Neural crest cell (in vitro differentiated cells): ENCODE measurements around the gene ROBO3. TPM values are rescaled to one million over a fixed set of nuclear protein-coding genes. Genes with fewer than 3 reads are reported as not detected.

Experiments used
- DNase-seq: peaks from one replicate; pipeline ENCODE4 v3.0.0; 2021; ENCODE audit warnings: low read depth, mixed read lengths, low spot score
- H3K27ac Mint-ChIP-seq: one replicate; pipeline ENCODE4 v1.8.0; 2021; ENCODE audit warnings: mild to moderate bottlenecking, mixed read lengths; ENCODE audit not compliant: unreplicated experiment
- H3K27me3 Mint-ChIP-seq: 2 replicates; pipeline ENCODE4 v1.8.0; 2021; ENCODE audit warnings: low read depth, mild to moderate bottlenecking, mixed read lengths
- H3K36me3 Mint-ChIP-seq: 2 replicates; pipeline ENCODE4 v1.8.0; 2021; ENCODE audit warnings: low read depth, mild to moderate bottlenecking, mixed read lengths
- H3K4me1 Mint-ChIP-seq: 2 replicates; pipeline ENCODE4 v1.8.0; 2021; ENCODE audit warnings: mixed read lengths
- H3K4me3 Mint-ChIP-seq: one replicate; pipeline ENCODE4 v1.8.0; 2021; ENCODE audit warnings: mild to moderate bottlenecking, mixed read lengths
- H3K9me3 Mint-ChIP-seq: 2 replicates; pipeline ENCODE4 v1.8.0; 2021; ENCODE audit warnings: mixed read lengths
- total RNA-seq: library from RNA; stranded (reverse); gene quantifications from 2 replicates; pipeline ENCODE4 v1.2.1, GENCODE V29; 2021
- TF ChIP-seq, protein P1 (sequence below): fragments of 200-600 bp; sonication (generic); conservative IDR thresholded peaks from 2 replicates; pipeline ENCODE4 v1.5.0; 2021; ENCODE audit warnings: antibody characterized with exemption, mild to moderate bottlenecking

Gene ROBO3
- total RNA-seq, 1 donor from 2014 or later: 19.7 TPM

DNA sequence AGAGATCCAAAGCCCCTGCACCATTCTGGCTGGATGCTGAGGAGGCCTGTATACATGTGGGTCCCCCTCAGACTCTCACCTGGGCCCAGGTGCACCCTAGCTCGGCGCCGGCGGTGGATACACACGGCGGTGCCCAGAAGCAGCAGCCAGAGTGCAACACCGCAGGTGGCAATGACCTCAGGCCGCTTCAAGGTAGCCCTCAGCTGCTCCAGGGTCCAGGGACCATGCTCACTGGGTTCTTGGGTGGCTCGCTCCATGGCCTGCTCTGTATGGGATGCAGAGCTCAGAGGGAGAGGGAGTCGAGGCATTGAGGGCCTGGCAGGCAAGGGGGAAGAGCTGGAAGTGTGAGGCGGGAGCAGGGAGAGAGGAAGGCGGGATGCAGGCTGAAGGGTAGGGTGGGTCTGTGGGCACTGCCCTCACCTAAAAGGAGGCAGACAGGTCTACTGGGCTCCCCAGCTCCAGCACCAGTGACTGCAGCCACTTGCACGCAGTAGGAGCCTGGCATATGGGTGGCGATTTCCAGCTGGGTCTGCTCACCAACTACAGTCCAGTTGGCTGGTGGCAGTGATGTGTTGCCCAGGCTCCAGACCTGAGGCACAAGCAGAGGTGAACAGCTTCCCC, 28.7 kb downstream of the ROBO3 start:
- peaks cover 14% of the 10 kb centered on the region for H3K4me1 Mint-ChIP-seq
- peaks cover 7% of the 10 kb centered on the region for H3K27me3 Mint-ChIP-seq
- no peak overlapping the region for H3K4me3 Mint-ChIP-seq
- TF ChIP-seq, protein P1, sequence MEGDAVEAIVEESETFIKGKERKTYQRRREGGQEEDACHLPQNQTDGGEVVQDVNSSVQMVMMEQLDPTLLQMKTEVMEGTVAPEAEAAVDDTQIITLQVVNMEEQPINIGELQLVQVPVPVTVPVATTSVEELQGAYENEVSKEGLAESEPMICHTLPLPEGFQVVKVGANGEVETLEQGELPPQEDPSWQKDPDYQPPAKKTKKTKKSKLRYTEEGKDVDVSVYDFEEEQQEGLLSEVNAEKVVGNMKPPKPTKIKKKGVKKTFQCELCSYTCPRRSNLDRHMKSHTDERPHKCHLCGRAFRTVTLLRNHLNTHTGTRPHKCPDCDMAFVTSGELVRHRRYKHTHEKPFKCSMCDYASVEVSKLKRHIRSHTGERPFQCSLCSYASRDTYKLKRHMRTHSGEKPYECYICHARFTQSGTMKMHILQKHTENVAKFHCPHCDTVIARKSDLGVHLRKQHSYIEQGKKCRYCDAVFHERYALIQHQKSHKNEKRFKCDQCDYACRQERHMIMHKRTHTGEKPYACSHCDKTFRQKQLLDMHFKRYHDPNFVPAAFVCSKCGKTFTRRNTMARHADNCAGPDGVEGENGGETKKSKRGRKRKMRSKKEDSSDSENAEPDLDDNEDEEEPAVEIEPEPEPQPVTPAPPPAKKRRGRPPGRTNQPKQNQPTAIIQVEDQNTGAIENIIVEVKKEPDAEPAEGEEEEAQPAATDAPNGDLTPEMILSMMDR: no peak
- no peaks in the 10 kb centered on the region for H3K9me3 Mint-ChIP-seq
- DNase-seq: no peak
- H3K27ac Mint-ChIP-seq: no peak overlapping the region
- H3K36me3 Mint-ChIP-seq: no peaks in the 10 kb centered on the region

DNA sequence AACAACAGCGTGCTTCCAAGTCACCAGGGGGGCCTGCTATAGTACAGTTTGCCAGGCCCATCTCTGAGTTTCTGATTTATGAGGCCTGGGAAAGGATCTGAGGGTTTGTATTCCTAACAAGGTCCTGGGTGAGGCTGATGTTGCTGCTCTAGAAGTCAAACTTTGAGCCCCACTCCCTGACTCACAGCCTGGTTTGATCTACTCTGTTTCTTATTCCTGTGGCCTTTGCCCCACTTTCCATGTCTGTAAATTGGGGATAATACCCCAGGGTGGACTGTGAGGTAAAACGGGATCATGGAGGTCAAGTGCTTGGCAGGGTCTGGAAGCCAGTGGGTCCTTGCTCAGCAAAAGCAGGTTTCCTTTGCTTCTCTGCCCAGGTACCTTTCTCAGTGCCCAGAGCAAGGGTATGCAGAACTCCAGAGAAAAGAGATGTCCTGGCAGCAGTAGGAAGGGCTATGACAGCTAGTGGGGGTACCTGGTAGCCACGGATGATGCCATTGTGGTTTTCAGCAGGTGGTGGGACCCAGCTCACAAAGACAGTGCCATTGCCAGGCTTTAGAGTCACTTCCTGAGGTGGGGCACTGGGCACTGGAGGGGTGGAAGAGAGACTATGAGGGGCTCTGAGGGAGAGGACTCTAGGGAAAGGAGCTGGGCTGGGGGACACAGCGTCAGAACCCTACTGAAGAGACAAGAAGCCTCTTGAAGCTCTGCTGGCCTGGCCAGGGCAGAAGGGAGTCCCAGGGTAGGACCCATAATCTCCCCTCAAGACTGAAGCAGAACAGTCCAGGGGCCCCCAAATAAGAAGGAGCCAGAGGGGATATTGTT, 29.6 kb downstream of the ROBO3 start:
- Mint-ChIP-seq H3K27ac (no peak overlapping the region), H3K4me1 (peaks cover 16% of the 10 kb centered on the region), H3K9me3 (no peaks in the 10 kb centered on the region), H3K27me3 (peaks cover 9% of the 10 kb centered on the region), H3K4me3 (no peak overlapping the region), H3K36me3 (no peaks in the 10 kb centered on the region)
- DNase-seq: no peak
- TF ChIP-seq, protein P1: no peak

DNA sequence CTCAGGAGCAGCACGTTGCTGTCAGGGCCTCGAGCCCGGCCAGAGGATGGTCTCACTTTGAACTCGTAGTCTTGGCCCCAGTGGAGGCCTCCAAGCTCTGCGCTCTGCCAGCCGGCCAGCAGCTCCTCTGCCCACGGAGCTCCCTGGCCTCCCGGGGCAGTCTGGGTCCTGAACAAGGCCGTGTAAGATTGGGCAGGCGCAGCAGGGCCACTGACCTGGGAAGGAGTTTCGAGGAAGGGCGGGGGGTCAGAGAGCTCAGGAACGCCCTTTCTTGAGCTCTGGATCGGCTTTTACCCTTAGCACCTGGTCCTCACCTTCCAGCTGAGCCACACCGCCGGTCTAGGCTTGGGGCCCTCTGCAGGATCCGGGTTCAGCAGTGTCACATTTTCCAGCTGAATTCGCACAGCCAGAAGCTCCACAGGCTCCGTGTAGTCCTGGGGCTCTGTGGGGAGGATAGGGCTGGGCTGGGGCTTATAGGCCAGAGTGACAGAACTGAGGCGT, 30.3 kb downstream of the ROBO3 start:
- no peaks in the 10 kb centered on the region for H3K36me3 Mint-ChIP-seq
- H3K27me3 Mint-ChIP-seq: peaks cover 13% of the 10 kb centered on the region
- H3K4me1 Mint-ChIP-seq: peaks cover 16% of the 10 kb centered on the region
- TF ChIP-seq, protein P1: no peak
- no peak for DNase-seq
- H3K4me3 Mint-ChIP-seq: no peak overlapping the region
- H3K9me3 Mint-ChIP-seq: no peaks in the 10 kb centered on the region
- H3K27ac Mint-ChIP-seq: no peak overlapping the region

DNA sequence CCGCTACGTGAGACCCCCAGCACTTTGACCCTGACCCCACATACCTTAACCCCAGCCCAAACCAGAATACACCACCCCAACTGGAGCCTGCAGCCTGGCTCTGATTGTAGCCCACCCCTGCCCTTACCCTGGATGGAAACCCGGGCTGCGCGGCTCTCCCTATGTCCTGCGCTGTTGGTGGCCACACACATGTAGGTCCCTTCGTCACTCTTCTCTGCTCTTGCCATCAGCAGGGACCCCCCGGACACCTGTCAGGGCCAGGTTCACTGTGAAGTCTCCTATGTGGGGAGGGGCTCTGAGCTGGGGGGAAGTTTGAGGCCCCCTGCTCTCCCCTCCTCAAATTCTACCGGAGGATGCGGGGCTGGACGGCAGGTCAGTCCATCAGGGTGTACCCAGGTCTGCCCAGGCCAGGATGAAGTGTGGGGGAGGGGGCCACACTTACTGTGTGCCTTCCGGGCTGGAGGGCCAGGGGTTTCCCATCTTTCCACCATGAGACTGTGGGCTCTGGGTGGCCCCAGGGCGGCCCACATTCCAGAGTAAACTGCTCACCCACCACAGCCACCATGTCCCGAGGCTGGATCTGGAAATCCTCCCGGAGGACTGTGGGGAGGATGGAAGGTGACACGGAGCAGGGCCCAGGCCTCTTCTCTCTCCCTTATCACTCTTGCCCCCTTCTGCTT, 31.0 kb downstream of the ROBO3 start:
- Mint-ChIP-seq H3K9me3 (no peaks in the 10 kb centered on the region), H3K4me3 (no peak overlapping the region), H3K4me1 (peaks cover 16% of the 10 kb centered on the region), H3K27ac (no peak overlapping the region), H3K36me3 (no peaks in the 10 kb centered on the region), H3K27me3 (peaks cover 20% of the 10 kb centered on the region)
- no peak for DNase-seq
- TF ChIP-seq, protein P1: no peak

DNA sequence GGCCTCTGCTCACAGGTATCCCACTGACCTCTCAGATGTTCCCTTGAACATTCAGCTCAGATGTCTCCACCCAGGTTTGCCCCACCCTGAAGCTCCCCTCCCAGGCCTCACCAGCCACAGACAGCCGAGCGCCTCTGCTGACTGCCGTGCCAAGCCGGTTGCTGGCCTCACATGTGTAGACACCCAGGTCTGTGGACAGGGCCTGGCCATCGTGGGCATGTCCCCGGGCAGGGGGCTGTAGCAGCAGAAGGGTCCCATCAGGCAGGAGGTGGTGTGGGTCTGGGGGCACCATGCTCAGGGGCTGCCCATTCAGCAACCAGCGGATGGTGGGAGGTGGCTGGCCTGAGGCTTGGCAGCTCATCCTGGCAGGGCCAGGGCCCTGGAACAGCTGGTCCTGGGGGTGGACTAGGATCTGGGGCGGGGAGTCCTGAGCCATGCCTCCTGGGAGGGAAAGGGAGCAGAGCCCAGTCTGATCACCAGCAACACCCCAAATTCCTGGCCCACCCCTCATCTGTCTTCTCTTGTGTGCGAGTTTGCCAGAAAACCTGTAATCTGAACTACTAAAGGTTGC, 31.7 kb downstream of the ROBO3 start:
- Mint-ChIP-seq H3K9me3 (no peaks in the 10 kb centered on the region), H3K36me3 (no peaks in the 10 kb centered on the region), H3K27ac (no peak overlapping the region), H3K4me1 (peaks cover 16% of the 10 kb centered on the region), H3K4me3 (no peak overlapping the region), H3K27me3 (peaks cover 26% of the 10 kb centered on the region)
- DNase-seq: no peak
- TF ChIP-seq, protein P1: no peak
